ENCODE data around the gene ZNF26. TPM values are rescaled to one million over a fixed set of nuclear protein-coding genes. Genes with fewer than 3 reads are reported as not detected.
"Not testable (repeated sequence)": the region's sequence is repeated elsewhere in the genome, so short reads cannot be mapped to it uniquely, and the experiment has no call there.

The ZNF26 gene
- total RNA-seq, 1 donor from 2014 or later, result 4.4 TPM

GRCh38 chr12:132954471-132955048 lies 31.6 kb upstream of the ZNF26 start:
- ATAC-seq (no peak), DNase-seq (ENCODE audit: missing footprints) (no peak)
- intact Hi-C loops (cut with DNase I), result loop anchor here (2.0 kb wide), 1 partner anchor 48 kb away; no protein-coding TSS in a partner anchor

- intact Hi-C loops (cut with DNase I), result loop anchor here (1.0 to 2.0 kb wide), 2 partner anchors 31 to 49 kb away; partner anchors contain the start of gene ZNF26
- peak; percentile 21 for ATAC-seq
Observed at GRCh38 chr12:132955094-132956010, 30.8 kb upstream of the ZNF26 start.

GRCh38 chr12:132956011-132956788 lies 30.0 kb upstream of the ZNF26 start, which contains the start of gene ZNF605:
TSS of gene ZNF605 (minus strand) at chr12:132956306. CDS start at chr12:132945635, 10,671 bp downstream.
- DNase-seq (ENCODE audit: missing footprints), result peak; percentile 95
- ATAC-seq, result peak; percentile 96
- intact Hi-C loops (cut with DNase I), result loop anchor here (1.0 kb wide), 1 partner anchor 30 kb away; the partner anchor contains the start of gene ZNF26

More at GRCh38 chr12:132955094-132956010, 30.8 kb upstream of the ZNF26 start:
- no peak for DNase-seq (ENCODE audit: missing footprints)

DNA sequence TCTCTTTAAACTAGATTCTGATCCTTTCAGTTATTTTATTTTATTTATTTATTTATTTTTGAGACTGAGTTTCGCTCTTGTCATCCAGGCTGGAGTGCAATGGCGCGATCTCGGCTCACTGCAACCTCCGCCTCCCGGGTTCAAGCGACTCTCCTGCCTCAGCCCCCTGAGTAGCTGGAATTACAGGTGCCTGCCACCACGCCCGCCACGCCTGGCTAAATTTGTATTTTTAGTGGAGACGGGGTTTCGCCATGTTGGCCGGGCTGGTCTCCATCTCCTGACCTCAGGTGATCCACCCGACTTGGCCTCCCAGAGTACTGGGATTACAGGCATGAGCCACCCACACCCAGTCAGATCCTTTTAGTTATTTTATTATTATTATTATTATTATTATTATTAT lies 24.4 kb upstream of the ZNF26 start:
- ATAC-seq; intact Hi-C loops (cut with DNase I): not testable (repeated sequence)

DNA sequence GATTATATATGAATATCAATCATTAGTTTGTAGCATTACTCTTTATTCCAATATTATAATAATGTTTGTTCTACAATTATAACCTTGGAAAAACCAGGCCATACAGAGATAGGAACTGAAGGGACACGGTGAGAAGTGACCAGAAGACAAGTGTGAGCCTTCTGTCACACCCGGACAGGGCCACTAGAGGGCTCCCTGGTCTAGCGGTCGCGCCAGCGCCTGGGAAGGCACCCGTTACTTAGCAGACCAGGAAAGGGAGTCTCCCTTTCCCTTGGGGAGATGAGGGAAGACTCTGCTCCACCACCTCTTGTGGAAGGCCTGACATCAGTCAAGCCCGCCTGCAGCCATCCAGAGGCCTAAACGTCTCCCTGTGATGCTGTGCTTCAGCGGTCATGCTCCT lies 22.2 kb upstream of the ZNF26 start:
- DNase-seq (ENCODE audit: missing footprints); ATAC-seq; intact Hi-C loops (cut with DNase I): not testable (repeated sequence)

More for the DNA sequence above, 24.4 kb upstream of the ZNF26 start:
- DNase-seq (ENCODE audit: missing footprints), result not testable (repeated sequence)

DNA sequence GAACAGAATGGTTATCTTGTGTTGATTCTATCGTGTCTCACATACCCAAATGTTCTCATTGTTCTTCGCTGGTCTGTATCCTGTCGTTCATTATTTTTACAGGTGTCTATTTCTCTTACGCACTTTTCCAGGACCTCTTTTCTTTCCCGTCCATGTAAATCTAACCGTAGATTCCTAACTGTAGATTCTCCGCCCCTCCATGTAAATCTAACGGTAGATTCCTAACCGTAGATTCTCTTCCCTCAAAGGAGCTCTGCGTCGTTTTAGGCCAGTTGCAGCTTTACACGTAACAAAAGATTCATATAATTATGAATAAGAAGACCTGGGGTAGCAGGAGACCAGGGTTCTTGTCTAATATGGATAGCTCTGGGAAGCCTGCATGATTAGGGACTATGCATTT lies 20.4 kb upstream of the ZNF26 start:
- intact Hi-C loops (cut with DNase I), result no loop called here

DNA sequence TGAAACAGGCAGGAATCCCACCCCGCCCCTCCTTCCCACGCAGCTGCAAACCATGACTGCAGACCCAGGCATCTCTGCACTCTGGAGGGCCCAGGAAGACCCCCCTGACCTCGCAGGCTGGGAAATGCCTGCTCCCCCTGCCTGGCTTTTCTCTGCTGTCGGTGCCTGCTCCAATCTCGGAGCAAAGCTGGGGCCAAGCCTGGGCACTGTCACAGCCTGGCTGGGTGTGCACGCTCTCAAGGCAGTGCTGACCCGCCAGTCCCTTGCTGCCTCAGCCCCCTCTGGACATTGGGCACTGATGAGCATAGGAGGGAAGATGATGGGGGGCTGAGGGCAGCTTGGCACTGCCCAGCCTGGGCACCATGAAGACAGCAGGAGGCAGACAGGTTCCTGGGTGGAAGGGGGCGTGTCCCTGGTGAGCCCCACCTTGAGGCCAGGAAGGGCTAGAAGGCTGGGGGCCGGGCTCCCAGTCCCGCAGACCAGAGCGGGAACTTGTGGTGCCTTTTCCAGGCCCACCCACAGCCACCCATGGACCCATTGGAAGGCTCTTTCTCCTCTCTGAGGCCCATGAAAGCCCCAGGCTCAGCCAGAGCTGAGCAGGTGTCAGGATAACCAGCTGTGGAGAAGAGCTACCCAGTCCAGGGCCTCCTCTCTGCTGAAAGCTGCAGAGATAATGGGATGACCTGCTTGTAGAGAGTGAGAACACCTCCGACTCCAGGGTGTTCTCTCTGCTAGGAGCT lies 19.3 kb upstream of the ZNF26 start:
- ATAC-seq, result no peak

More for the DNA sequence above, 20.4 kb upstream of the ZNF26 start:
- ATAC-seq (no peak), DNase-seq (ENCODE audit: missing footprints) (no peak)

DNA sequence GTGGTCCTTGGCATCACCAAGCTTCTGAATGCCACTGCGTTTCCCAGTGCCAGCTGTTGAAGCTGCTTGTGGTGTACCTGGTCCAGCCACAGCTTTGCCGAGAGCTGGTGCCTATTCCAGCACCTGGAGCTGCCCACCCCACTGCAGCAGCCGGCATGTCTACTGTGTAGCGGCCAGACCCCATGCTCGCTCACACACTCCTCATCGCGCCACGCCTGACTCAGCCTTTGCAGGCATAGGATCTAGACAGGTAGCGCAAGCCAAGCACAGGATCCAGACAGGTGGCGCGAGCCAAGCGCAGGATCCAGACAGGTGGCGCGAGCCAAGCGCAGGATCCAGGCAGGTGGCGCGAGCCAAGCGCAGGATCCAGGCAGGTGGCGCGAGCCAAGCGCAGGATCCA lies 18.4 kb upstream of the ZNF26 start:
- ATAC-seq (no peak), DNase-seq (ENCODE audit: missing footprints) (no peak)
- intact Hi-C loops (cut with DNase I), result no loop called here

More for the DNA sequence above, 19.3 kb upstream of the ZNF26 start:
- DNase-seq (ENCODE audit: missing footprints), result no peak
- intact Hi-C loops (cut with DNase I), result no loop called here

DNA sequence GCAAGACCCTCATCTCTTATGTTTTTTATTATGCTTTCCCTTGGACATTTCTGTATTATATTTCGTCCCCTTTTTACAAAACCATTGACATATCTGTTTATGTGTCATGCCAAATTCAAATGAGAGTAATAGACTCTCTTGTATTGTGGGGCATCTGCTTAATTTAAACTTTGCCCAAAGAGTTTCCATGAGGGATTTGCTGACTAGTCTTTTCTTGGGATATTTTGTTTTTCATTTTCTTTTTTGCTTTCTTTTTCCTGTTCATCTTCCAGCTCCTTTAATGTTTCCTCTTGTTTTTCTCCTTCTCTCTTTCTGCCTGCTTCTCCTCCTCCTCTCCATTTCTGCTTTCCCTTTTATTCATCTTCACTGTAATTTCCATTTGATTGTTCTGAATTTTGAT lies 13.8 kb upstream of the ZNF26 start:
- intact Hi-C loops (cut with DNase I), result no loop called here
- ATAC-seq (no peak), DNase-seq (ENCODE audit: missing footprints) (no peak)

DNA sequence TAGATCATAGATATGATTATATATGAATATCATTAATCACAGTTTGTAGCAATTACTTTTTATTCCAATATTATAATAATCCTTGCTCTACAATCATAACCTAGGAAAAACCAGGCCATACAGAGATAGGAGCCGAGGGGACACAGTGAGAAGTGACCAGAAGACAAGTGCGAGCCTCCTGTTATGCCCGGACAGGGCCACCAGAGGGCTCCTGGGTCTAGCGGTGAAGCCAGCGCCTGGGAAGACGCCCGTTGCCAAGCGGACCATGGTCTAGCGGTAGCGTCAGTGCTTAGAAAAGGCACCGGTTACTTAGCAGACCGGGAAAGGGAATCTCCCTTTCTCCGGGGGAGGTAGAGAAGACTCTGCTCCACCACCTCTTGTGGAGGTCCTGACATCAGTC lies 9.3 kb upstream of the ZNF26 start:
- DNase-seq (ENCODE audit: missing footprints); intact Hi-C loops (cut with DNase I); ATAC-seq: not testable (repeated sequence)

DNA sequence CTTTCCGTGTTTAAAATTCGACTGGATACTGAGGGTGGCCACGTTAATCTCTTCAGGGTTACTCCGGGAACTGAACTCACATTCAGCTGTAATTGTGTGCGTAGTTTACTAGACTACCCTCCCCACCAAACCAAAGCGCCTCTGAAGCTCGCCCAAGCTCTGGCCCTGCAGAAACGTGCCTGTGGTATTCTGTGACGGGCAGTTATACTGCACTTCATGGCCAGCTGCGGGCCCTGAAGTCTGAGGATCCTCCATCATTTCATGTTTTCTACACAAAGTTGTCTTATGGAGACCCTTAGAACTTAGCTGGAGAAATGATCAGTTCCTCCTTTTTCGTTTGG lies 688 bp downstream of the ZNF26 start:
- intact Hi-C loops (cut with DNase I), result loop anchor here (1.0 to 2.0 kb wide), 4 partner anchors 31 to 194 kb away; partner anchors contain the start of genes ZNF140, ZNF268, ZNF605 and ZNF84
- DNase-seq (ENCODE audit: missing footprints) (no peak), ATAC-seq (no peak)

DNA sequence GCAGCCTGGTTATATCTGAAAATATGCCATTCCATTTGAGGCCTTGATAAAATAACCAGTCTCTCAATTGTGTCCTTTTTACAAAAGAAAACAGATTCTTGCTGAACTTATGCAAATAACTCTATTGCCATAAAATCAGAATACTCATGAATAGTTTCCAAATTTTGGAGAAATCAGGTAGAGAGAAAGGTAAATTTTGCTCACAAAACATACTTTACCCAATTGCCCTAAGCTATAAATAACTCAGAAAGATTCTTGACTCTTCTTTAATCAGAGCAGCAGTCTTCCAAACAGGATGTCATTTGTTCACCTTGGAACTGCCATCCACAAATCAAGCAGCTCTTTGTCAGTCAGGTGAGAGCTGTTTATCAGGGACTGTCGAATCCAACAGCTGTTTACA lies 12.6 kb downstream of the ZNF26 start:
- ATAC-seq, result no peak
- intact Hi-C loops (cut with DNase I), result no loop called here
- DNase-seq (ENCODE audit: missing footprints), result no peak

- ATAC-seq, result no peak
- DNase-seq (ENCODE audit: missing footprints), result no peak
- intact Hi-C loops (cut with DNase I), result no loop called here
Observed at GRCh38 chr12:133010657-133011297, 24.6 kb downstream of the ZNF26 start.

DNA sequence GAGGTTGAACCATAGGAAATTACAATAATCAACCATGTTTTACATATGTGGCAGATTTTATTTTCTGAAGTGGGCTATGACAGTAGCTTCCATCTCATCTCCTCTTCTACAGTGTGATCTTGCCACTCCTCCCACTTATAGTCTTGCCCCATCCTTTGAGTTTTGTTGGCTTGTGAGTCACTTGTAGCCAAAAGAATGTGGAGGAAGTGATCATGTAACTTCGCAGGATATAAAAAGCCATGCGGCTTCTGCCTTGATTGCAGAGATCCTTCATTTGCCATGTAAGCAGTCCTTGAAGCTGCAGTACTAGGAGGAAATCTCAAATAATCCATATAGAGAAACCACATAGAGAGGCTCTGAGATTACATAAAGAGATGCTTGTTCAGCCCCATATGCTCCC lies 37.4 kb downstream of the ZNF26 start:
- intact Hi-C loops (cut with DNase I), result no loop called here
- DNase-seq (ENCODE audit: missing footprints) (no peak), ATAC-seq (no peak)

DNA sequence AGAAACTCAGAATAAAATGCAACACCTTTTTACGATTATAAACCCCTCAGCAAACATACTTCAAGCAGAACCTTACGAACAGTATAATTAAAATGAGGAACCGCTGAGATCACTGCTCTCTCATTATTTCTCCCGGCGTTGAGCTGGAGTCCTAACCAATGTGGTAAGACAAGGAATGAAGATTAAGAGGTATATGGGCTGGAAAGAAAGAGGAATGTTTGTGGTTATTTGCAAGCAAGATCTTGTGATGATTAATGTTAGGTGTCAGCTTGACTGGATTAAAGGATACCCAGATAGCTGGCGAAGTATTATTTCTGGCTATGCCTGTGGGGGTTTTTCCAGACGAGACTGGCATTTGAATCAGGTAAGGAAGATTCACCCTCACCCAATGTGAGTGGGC lies 40.8 kb downstream of the ZNF26 start:
- DNase-seq (ENCODE audit: missing footprints), result no peak
- ATAC-seq, result no peak
- intact Hi-C loops (cut with DNase I), result no loop called here

DNA sequence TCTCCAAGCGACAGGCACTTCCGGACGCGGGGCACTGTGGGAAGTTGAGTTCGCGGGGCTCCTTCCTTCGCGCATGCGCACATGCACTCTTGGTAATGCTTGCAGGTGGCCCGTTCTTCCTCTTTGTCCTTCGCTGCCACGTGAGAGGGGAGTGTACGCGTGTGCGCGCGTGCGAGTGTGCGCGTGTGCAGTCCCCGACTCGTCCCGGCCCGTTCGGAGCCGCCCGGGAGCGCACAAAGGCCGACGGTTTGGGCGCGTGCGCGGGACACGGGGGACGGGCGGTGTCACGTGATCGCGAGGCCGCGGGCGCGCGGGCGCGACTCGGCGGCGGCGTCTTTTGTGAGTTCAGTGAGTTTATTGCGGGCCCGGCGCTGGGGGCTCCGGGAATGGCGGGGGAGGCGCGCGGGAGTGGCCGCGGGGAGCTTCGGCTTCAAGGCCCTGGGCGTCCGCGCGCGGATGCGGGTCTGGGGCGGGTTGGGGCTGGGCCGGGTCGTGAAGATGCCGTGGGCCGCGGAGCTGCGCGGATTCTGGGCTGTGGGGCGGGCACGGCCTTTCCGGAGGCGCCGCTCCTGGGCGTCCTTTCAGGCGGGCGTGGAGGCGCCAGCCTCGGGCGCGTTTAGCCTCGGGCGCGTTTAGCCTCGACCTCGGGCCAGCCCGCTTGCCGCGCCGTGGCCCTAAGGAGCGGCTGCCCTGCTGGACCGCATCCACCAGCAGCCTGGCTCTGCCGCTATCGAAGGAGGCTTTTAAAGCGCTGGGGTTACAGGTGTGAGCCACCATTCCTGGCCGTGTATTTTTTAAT lies 51.2 kb downstream of the ZNF26 start, which contains the start of gene ZNF84:
ZNF84 (plus strand) TSS at position 303 of the 799 bp plus-strand sequence. CDS start 3,959 bp downstream, outside the sequence.
- intact Hi-C loops (cut with DNase I), result loop anchor here (1.0 to 2.0 kb wide), 2 partner anchors 43 to 51 kb away; partner anchors contain the start of genes ZNF140 and ZNF26
- ATAC-seq (peak; percentile 99), DNase-seq (ENCODE audit: missing footprints) (peak; percentile 97)
